Uterus (tissue), 2 donors: ENCODE data around the gene PI4KA.
"Not testable (repeated sequence)": the region's sequence is repeated elsewhere in the genome, so short reads cannot be mapped to it uniquely, and the experiment has no call there.

Experiments
- CTCF ChIP-seq, 4 experiments: fragments of 200-600 bp in 2 of 4; fragments of 450-650 bp in 2 of 4; sonication (generic) in 2 of 4; IDR thresholded peaks; one replicate each; pipeline ENCODE4 v1.5.1; 2016 to 2019; ENCODE audit warnings: antibody characterized with exemption in 4 of 4, mild to moderate bottlenecking in 2 of 4, moderate library complexity in 1 of 4
- POLR2A ChIP-seq, 2 donors: fragments of 450-650 bp; IDR thresholded peaks; one replicate each; pipeline ENCODE4 v1.6.1; 2016; ENCODE audit warnings: antibody characterized with exemption in 2 of 2, mild to moderate bottlenecking in 1 of 2, moderate library complexity in 1 of 2

GRCh38 chr22:20732431-20732830 is 126.2 kb downstream of the PI4KA start:
- not testable (repeated sequence) for TF ChIP-seq CTCF, POLR2A (IDR thresholded peaks at IDR 0.05)
